Activated CD4-positive, alpha-beta T cell treated with anti-CD3 and anti-CD28 coated beads, Interleukin-2, amount 50 U/mL, for 24 hours (primary cell): ENCODE data around the gene CAPN8.

ENCODE experiments used
- DNase-seq, 2 donors: peaks; one replicate each; pipeline ENCODE4 v3.0.0-alpha.2; 2020; ENCODE audit warnings: low read depth in 1 of 2, low spot score in 1 of 2

CAPN8 gene

DNA sequence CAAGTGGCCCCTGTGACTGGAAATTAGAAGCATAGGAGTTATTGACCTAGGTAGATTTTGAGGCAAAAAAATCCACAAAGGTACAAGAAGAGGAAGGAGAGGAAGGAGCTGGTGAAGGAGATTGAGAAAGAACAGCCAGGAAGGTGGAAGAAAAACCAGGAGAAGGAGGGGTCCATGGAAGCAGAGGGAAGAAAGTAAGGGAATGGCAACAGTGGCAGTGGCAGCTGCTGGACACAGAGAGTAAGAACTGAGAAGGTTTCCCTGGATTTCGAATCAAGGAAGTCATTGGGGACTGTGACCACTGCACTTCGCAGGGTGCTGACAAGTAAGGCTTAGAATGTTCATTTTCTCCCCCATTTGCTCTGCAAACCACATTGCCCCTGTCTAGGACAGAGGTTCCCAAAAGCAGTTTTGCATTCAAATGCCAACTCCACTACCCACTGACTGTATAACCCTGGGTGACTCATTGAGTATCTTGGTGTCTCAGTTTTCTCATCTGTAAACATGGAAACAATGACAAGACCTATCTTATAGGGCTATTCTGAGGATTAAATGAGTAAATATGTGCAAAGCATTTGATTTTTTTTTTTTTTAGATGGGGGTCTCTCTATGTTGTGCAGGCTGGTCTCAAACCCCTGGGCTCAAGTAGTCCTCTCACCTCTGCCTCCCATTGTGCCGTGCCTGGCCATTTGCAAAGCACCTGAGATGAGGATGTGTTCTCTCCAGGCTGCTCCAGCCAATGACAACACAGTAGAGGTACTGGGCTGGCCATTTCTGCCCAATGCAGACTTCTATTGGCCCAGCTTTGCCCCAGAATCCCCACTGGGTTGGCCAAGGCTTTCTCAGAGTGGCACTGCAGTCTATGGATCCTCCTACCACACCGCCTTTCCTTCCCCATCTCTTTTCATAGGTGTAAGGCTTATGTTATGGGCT is 37.5 kb upstream of the CAPN8 start:
- peak in 1 of 2 donors; percentile 35 for DNase-seq

DNA sequence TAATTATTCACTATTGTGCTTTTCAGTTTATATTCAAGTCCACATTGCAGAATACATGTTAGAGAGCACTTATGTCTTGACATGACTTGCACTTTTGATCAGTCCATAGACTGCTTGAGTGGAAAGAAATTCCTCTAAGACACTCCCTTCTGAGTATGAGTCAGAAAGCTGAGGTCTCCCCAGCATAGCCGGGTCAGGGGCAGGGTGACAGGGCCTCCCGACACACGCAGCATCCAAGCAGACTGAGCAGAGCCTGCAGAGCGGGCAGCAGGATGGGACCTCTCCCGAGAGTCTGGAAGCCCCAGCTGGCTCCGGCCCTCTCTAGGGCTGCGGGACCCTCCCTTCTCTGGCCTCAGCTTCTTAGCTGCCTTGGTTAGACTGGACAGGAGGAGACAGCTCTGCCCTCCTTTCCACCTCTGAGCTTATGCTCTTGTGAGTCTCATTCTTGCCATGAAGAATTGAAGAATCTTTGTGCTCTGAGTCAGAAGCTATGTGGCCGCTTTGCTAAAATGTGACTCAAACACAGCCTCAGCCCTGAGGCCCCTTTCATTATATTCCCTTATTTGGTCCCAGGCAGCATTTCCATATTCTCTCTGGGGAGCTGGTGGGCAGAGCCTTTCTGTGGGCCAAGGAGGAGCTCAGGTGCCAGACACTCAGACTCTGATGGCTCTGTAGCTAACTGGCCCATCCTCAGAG is 35.6 kb upstream of the CAPN8 start:
- no peak for DNase-seq

DNA sequence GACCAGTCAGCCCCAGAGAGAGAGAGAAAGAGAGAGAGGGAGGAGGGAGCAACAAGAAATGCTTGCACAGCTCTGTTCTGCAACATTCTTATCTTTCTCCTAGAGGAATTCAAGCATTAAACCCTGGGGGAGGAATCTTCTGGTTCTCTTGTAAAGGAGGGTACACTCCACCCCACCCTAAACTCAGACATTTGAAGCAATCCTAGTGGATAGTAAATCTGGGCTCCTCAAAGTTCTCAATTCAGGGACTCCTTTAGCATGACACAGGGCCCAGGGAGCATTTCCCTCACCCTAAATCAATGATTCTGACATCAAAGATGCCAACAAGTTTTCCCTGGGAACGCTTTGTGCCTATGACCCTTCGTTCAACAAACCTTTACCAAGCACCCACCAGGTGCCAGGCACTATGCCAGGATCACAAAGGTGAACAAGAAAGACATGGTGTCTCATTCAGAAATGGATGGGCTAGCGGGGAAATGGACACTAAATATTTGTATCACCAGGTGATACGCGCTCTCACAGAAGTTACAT is 35.0 kb upstream of the CAPN8 start:
- DNase-seq = no peak

DNA sequence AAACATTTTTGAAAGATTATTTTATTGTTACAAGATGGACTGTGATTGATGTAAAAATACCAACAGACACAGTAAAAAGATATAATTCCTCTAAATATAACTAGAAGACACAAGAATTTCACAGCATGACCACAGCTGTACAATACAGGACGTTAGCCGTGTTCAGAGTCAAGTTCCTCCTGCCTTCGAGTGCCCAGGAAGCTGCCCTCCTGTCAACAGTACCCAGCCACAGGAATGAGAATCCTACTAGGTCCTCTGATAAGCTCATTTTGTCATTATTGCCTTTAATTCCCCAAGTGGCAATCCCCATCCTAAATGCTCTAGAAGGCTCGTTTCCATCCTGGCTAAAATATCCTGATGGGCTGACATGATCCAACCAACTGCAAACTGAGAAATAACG is 30.4 kb upstream of the CAPN8 start:
- no peak for DNase-seq

DNA sequence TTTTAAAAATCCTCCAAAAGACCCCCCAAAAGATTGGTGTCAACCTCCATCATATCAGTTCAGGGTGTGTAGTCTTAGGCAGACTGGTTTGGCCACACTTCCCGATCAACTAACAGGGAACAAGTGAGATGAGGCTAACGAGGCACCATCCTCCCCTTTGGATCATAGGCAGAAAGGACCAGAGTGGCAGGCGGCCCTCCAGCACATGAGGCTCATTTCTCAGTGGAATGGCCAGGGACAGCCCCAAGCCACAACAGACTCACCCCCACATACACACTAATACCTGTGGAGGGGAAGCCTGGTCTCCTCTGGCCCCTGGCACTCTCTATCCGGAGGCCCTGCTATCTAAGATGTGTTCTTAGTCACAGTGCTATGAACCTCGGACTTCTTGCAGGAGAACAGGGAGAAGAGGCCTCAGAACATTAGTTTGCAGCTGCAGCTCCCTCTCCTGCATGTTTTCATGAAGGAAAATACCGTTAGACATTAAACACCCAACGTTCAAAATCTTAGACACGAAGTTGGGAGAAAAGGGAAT is 29.6 kb upstream of the CAPN8 start:
- DNase-seq = no peak

DNA sequence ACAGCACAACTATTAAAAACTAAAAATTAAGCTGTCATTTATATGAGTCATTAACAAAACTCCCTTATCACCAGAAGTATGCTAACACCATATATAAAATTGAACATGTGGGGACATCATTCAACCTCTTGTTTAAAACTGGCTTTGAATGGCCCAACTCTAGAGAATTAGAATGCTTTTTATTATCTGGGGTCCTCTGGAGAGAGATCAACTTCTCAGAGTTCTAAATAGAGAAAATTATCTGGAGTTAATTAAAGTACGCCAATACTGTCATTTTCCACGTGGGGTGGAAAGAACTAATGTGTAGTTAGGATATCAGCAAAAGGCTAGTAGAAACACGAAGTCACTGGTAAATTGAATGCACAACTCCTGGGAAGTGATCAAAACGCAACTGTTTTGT is 25.6 kb upstream of the CAPN8 start:
- DNase-seq = no peak

DNA sequence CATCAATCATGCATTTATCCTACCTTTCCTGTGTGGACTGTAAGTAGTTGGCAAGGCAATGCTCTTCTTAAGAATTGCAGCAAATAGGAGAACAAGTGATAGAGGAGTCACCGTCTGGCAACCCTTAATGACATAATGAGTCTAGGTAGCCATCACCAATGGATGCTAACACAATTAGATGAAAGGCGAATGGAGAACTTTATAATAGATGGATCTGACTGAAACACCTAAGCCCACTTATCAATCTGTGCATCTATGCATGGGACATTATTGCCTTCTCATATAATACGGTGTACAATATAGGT is 18.9 kb upstream of the CAPN8 start:
- DNase-seq = no peak

DNA sequence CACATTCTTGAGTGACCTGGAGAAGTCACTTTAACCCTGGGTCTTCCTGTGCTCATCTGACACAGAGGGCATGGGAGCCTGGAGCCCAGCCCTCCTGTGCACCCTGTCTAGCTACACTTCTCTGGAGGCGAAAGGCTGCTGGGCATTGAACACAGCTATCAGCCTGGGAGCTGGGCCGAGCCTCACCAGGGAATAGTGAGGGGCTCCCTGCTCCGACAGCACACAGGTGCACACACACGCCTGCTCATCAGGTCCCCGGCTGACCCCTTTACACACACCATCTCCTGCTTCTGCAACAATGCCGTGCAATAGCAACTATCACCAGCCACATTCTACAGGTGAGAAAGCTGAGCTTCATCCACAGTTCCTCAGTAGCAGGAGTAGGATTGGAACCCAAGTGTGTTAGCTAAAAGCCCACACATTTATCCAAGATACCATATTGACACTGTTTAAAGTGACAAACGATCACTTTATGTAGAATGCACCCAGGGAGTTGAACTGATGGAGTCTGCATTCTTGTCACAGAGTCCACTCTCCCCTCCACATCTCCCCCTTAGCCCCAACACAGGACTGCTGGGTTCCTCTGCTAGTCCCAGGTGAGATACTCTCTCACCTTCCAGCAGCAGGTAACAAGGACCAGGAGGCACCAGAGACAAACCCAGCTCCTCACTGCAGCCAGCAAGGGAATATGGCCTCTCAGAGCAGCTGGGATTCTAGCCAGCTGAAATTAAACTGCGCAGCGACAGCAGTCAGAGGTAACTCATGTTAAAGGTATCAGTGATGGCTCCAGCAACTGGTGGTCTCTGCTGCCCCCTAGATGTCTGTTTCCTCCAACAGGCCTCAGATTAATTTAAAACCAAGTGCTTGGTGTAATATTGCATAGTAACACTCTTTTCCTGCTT is 18.3 kb upstream of the CAPN8 start:
- DNase-seq = peak in 1 of 2 donors; percentile 41

DNA sequence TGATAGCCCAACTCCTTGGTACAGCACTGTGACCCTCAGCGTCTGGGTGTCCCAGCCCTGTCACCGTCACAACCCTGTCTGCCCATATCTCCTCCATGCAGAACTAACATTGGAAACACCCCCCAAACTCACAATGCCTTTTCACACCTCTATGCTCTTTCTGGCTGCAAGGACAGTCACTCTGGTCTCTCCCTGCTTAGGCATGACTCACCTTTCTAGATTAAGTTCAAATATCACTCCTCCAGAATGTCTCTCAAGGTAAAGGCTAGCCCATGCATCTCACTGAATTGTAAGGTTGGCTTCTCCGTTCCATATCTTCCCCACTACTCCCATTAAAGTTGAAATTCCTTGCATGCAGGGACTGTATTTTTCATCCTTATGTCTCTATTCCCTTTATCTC is 17.0 kb upstream of the CAPN8 start:
- DNase-seq = no peak

DNA sequence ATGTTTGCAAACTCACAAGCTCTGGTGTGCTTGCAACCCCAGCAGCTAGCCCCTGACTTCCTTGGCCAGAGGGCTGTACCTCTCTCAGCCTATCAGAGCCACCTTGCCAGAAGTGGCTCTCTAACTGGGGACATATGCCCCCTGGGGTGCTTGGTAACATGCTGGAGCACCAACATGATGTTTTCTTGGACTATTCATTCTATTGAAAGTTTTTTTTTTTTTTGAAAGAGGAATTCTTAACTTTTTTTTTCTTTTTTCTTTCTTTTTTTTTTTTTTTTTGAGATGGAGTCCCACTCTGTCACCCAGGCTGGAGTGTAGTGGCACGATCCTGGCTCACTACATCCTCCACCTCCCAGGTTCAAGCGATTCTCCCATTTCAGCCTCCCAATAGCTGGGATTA is 14.7 kb upstream of the CAPN8 start:
- no peak for DNase-seq

DNA sequence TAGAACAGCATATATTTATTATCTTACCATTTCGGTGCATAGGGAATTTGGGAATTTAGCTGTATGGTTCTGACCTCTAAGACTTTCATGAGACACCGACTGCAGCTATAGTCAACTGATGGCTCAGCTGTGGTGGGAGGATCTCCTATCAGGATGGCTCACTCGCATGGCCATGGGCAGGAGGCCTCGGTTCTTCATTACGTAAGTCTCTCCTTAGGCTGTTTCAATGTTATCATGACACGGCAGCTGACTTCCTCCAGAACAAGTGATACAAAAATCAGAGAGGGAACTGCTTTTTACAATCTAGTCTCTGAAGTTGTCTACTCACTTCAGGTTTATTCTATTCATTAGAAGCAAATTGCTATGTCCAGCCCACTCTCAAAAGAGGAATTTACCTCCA is 13.3 kb upstream of the CAPN8 start:
- no peak for DNase-seq

DNA sequence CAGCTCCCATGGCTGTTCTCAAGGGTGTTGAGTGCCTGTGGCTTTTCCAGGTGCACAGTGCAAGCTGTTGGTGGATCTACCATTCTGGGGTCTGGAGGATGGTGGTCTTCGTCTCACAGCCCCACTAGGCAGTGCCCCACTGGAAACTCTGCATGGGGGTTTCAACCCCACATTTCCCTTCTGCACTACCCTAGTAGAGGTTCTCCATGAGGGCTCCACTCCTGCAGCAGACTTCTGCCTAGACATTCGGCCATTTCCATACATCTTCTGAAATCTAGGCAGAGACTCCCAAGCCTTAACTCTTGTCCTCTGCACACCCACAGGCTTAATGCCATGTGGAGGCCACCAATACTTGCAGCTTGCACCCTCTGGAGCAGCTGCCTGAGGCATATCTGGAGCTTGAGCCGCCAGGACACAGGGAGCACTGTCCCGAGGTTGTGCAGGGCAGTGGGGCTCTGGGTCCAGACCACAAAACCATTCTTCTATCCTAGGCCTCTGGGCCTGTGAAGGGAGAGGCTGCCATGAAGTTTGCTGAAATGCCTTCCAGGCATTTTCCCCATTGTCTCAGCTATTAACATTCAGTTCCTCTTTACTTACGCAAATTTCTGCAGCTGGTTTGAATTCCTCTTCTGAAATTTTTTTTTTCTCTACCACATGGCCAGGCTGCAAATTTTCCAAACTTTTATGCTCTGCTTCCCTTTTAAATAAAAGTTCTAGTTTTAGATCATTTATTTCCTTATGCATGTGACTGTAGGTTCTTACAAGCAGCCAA is 8.8 kb upstream of the CAPN8 start:
- DNase-seq = no peak

DNA sequence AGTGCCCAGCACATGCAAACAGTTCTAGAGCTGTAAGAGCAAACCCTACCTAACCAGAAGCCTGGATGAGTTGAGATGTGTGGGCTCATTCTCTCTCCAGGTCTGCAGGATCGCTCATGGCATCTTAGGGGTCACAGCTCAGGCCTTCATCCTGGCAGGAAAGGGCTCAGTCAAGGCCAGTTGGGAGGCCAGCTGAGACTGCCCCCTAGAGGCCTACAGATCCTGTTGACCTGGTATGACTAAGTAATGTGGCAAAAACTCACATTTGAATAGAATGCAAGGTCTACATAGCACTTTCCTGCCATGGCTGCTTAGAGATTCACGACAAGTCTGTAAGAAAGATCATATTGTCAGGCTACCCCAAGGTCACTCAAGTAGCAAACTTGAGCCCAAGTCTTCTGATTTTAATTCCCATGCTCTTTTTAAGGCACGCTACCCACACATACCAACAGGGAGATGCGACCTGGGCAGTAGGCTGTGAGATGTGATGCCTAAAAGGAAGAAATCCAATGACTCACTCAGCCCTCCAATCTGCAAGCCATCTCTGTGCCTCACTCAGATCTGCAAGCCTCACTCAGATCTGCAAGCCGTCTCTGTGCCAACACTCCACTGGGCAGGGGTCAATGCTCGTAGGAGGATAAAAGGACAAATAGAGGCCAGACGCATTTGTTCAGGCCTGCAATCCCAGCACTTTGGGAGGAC is 5.1 kb upstream of the CAPN8 start:
- DNase-seq = no peak

DNA sequence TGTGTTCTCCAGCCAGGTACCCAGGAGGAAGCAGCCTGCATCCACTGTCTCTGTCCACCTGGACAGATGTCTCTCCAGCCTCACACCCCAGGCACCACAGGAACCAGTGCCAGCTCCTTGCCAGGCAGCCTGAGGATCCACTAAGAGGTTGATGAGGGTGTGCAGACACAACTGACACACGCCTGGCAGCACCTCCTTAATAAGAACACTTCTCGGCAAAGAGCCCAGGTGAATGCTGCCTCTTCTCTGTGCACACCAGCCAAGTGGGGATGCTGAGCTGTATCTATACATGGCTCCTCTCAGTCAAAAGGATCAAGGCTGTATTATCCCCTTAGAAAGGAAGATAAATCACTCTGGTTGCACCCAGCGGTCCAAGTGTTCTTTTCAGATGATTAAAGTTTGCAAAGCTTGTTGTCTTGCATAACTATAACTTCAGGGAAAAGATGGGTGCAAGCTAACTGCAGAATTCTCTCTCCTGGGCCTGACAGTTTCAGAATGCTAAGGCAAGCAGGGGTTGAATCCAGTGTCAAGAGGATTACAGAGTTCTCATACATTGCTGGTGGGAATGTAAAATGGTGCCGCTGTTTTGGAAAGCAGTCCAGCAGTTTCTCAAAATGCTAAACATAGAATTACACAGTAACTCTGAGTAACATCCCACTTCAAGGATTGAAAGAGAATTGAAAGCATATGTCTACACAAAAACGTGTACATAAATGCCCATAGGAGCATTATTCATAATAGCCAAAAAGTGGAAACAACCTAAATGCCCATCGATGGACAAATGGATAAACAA is 3.7 kb upstream of the CAPN8 start:
- no peak for DNase-seq

DNA sequence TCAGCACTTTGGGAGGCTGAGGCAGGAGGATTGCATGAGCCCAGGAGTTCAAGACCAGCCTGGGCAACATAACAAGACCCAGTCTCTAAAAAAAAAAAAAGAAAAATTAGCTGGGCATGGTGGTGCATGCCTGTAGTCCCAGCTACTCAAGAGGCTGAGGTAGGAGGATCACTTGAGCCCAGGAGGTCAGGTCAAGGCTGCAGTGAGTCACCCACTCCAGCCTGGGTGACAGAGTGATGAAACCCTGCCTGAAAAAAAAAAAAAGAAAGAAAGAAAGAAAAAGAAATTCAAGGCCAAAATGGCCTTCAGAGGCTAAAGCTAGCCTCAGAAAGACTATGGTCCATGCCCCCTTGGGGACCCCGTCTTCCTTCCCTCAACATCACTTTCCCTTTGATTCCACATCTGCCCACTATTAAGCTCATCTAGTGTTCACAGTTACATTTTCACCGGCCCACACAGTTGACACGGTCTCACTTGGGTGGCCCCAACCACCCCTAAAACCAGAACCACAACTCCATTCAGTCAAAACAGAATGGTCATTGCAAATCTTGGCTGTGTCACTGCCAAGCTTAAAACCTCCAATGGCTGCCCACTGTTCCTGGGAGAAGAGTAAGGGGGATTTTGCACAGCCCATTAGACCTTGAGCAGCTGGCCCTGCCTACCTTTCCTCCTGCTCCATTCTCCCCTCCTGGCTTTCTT is 2.1 kb upstream of the CAPN8 start:
- DNase-seq = no peak

DNA sequence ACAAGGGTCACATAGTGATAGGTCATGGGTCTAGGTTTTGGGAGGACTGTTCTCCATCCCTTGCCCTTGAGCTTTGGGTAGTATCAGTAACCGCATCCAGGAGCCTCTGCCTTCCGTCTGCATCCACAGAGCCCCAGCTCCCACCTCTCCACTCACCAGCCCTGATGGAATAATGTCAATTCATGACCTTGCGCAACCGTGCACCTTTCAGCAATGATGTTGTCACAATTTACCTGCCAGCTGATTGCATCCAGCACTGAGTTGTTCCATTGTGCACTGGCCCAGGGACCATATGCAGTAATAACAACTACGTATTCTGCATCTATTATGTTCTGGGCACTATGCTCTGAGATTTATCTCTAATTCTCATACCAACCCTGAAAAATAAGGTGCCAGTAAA is 1.4 kb downstream of the CAPN8 start:
- DNase-seq = no peak

DNA sequence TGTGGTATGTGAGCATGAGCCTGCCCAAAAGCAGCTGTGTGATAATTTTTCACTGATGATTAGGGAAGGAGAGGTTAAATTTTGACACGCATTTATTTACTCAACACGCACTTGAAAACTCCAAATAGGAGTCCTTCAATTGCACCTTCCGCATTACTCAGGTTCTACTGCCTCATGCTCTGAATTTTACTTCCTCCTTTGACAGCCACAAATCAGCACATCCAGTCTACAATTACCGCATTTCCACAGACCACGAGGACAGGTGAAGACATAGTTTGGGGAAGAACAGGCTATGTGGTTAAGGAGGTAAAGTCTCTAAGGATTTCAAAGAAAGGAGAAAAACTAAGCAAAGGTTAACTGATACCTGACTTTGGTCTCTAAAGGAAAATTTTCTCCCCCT is 2.6 kb downstream of the CAPN8 start:
- DNase-seq = no peak

DNA sequence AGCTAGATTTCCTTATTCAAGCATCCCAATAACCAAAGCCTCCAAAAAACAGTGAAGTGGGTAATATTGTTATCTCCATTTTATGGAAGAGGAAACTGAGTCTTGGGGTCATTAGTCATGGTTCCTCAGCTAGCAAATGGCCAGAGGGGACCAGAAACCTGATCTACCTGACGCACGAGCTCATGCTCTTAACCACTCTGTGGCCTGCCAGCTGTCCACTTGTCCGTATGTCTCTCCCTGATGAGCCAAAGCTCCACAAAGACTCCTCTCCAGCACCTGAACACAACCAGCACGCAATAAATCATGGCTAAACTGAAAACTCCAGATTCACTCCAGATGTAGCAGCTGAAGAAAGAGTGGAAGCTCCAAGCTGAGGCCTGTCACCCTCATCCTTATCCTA is 5.8 kb downstream of the CAPN8 start:
- DNase-seq = no peak
